NCI-H345 treated with DMSO at 0.1 percent for 48 hours (cell line): ENCODE data around the gene PLLP.

Experiments
- DNase-seq: peaks from one replicate; lab custom pipeline; 2025; ENCODE audit not compliant: unreplicated experiment; lab: John Stamatoyannopoulos, UW

Gene PLLP

DNA sequence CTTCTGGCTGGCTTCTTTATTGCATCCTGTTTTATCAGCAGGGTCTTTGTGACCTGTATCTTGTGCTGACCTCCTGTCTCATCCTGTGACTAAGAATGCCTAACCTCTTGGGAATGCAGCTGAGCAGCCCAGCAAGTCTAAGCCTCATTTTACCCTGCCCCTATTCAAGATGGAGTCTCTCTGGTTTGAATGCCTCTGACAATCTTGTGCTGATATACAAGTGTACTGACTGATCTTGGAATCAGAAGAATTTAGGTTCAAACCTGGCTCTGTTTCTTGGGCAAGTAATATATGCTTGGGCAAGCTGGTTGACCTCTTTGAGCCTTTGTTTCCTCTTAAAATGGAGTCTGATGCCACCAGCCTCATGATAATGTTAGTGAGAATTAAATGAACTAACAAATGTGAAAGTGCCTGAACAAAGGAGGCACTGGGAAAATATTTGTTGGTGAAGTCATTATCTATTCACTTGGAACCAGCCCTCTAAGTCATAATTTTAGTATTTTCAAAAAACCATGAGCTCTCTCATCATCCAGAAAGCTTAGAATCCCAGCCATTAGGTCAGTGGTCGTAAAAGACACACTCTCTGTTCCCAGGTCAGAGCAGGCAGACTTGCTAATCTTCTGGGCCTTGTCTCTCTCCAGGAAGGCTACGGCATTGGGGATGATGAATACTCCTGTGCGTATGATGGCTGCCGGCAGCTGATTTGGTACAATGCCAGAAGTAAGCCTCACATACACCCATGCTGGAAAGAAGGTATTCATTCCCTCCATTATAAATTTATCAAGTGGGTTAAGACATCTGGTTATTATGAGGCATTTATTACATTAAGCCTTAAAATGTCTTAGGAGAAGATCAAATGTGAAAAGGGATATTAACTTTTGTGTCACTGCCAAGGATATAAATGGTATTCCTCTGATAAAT lies 57.5 kb downstream of the PLLP start:
- DNase-seq = no peak

- DNase-seq = no peak
Measured at GRCh38 chr16:57225978-57226377, 58.5 kb downstream of the PLLP start.

GRCh38 chr16:57224651-57225335 lies 59.7 kb downstream of the PLLP start:
- no peak for DNase-seq

- no peak for DNase-seq
Measured at GRCh38 chr16:57223057-57223456, 61.4 kb downstream of the PLLP start.

GRCh38 chr16:57216968-57217367 lies 67.5 kb downstream of the PLLP start:
- DNase-seq = no peak

DNA sequence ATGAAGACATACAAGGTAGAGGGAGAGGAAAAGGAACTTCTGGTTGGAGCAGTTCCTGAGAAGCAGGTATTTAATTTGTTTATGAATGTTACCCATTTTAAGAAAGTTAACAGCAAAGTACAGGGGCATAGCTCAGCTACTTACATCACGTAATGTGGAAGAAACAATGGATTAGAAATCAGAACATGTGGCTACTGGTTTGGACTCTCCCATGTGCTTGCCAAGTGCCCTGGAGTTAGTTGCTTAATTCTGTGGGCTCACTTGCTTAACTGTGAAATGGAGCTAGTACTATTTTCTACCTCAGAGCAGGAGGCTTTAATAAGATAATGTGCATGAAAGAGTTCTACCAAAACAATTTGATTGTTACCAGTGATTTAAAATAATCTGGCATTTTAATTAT lies 71.0 kb downstream of the PLLP start:
- no peak for DNase-seq

DNA sequence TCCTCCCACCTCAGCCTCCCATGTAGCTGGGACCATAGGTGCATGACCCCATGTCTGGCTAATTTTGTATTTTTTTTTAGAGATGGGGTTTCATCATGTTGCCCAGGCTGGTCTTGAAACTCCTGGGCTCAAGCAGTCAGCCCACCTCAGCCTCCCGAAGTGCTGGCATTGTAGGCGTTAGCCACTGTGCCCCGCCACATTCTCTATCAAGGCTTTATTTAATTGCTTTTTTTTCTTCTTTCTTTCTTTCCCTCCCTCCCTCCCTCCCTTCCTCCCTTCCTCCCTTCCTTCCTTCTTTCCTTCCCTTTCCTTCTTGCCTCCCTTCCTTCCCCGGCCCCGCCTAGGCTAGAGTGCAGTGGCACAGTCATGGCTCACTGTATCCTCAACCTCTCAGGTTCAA lies 74.7 kb downstream of the PLLP start:
- DNase-seq = no peak

- no peak for DNase-seq
Measured at GRCh38 chr16:57208926-57209325, 75.5 kb downstream of the PLLP start.
